MM.1S (cell line): ENCODE data around the gene MEIOSIN.

Experiments
- DNase-seq: peaks from one replicate; pipeline ENCODE4 v3.0.0-alpha.2; 2015
- H2AFZ ChIP-seq: fragments of 300-600 bp; sonication (generic); 2 replicates; pipeline ENCODE4 v1.6.0; 2016; ENCODE audit warnings: antibody characterized with exemption, low read length
- H3F3A ChIP-seq: fragments of 300-600 bp; sonication (generic); 2 replicates; pipeline ENCODE4 v1.6.1; 2016; ENCODE audit warnings: mild to moderate bottlenecking, antibody characterized with exemption, low read length, moderate library complexity, mixed read lengths; ENCODE audit not compliant: insufficient read depth
- H3K27ac ChIP-seq: fragments of 300-600 bp; sonication (generic); 2 replicates; pipeline ENCODE4 v1.5.1; 2016; ENCODE audit warnings: mild to moderate bottlenecking, low read length
- H3K27me3 ChIP-seq: fragments of 300-600 bp; sonication (generic); replicated peaks from 2 replicates; pipeline ENCODE4 v1.6.0; 2016; ENCODE audit warnings: low read length; ENCODE audit not compliant: insufficient read depth
- H3K36me3 ChIP-seq: fragments of 300-600 bp; sonication (generic); replicated peaks from 2 replicates; pipeline ENCODE4 v1.6.1; 2016; ENCODE audit warnings: mild to moderate bottlenecking, low read length, mixed read lengths; ENCODE audit not compliant: insufficient read depth
- H3K4me1 ChIP-seq: fragments of 300-600 bp; sonication (generic); 2 replicates; pipeline ENCODE4 v1.6.1; 2016; ENCODE audit warnings: low read length, mixed read lengths
- H3K4me2 ChIP-seq: fragments of 300-600 bp; sonication (generic); 2 replicates; pipeline ENCODE4 v1.6.0; 2016; ENCODE audit warnings: low read depth, low read length
- H3K4me3 ChIP-seq: fragments of 300-600 bp; sonication (generic); 2 replicates; pipeline ENCODE4 v1.5.1; 2016; ENCODE audit warnings: low read length, mixed read lengths
- H3K79me2 ChIP-seq: fragments of 300-600 bp; sonication (generic); 2 replicates; pipeline ENCODE4 v1.6.1; 2016; ENCODE audit warnings: mixed run types, low read length, mixed read lengths
- H3K9ac ChIP-seq: fragments of 300-600 bp; sonication (generic); 2 replicates; pipeline ENCODE4 v1.6.1; 2016; ENCODE audit warnings: low read length, mixed read lengths
- H3K9me2 ChIP-seq: fragments of 300-600 bp; sonication (generic); replicated peaks from 2 replicates; pipeline ENCODE4 v1.6.1; 2016; ENCODE audit warnings: mild to moderate bottlenecking, low read length, mixed read lengths; ENCODE audit not compliant: insufficient read depth
- H3K9me3 ChIP-seq: fragments of 300-600 bp; sonication (generic); replicated peaks from 2 replicates; pipeline ENCODE4 v1.6.1; 2016; ENCODE audit warnings: mild to moderate bottlenecking, low read length, mixed read lengths; ENCODE audit not compliant: insufficient read depth
- H4K20me1 ChIP-seq: fragments of 300-600 bp; sonication (generic); 2 replicates; pipeline ENCODE4 v1.6.1; 2016; ENCODE audit warnings: mild to moderate bottlenecking, low read length, moderate library complexity, mixed read lengths; ENCODE audit not compliant: insufficient read depth
- CTCF ChIP-seq: fragments of 300-600 bp; sonication (generic); IDR thresholded peaks from 2 replicates; pipeline ENCODE4 v1.5.1; 2016; ENCODE audit warnings: antibody characterized with exemption, low read length, mixed read lengths
- EZH2 ChIP-seq: fragments of 300-600 bp; sonication (generic); optimal IDR thresholded peaks from 2 replicates; pipeline ENCODE3; 2017; ENCODE audit warnings: low read depth, mild to moderate bottlenecking, antibody characterized with exemption, low read length, mixed read lengths
- EZH2phosphoT487 ChIP-seq: fragments of 300-600 bp; sonication (generic); IDR thresholded peaks from 2 replicates; pipeline ENCODE4 v1.6.1; 2018; ENCODE audit warnings: antibody characterized with exemption, low read length

The MEIOSIN gene

GRCh38 chr19:45781214-45782161 is 48.2 kb downstream of the MEIOSIN start:
- H4K20me1 ChIP-seq: no peaks in the 10 kb centered on the region
- no peak overlapping the region for H3K9ac ChIP-seq
- no peaks in the 10 kb centered on the region for H3K9me3 ChIP-seq
- no peak overlapping the region for H3K27ac ChIP-seq
- no peaks in the 10 kb centered on the region for H3K9me2 ChIP-seq
- H3K4me3 ChIP-seq: no peak overlapping the region
- no peak for DNase-seq
- H3F3A ChIP-seq: peaks cover 6% of the 10 kb centered on the region; the same call in 1 of the 2 replicates
- H3K36me3 ChIP-seq: no peaks in the 10 kb centered on the region
- no peak overlapping the region for H3K4me2 ChIP-seq
- H3K79me2 ChIP-seq: no peaks in the 10 kb centered on the region; the same call in 1 of the 2 replicates
- H3K27me3 ChIP-seq: no peaks in the 10 kb centered on the region
- no peak overlapping the region for H2AFZ ChIP-seq
- 0 out of 2 replicates have a peak, but pooled peaks cover 6% of the 10 kb centered on the region for H3K4me1 ChIP-seq
- TF ChIP-seq EZH2phosphoT487 (no peak), CTCF (no peak), EZH2 (no peak)

GRCh38 chr19:45782162-45782691 is 49.0 kb downstream of the MEIOSIN start, which contains the start of gene DMPK:
Gene DMPK, minus strand, starts transcription at chr19:45782490. Its CDS starts 138 bp downstream, at chr19:45782352.
- H3K27me3 ChIP-seq: no peaks in the 10 kb centered on the region
- peaks cover 6% of the 10 kb centered on the region; the same call in 1 of the 2 replicates for H3F3A ChIP-seq
- H3K4me2 ChIP-seq: no peak within 1 kb of the TSS
- no peaks in the 10 kb centered on the region for H4K20me1 ChIP-seq
- no peak for DNase-seq
- no peak for TF ChIP-seq EZH2phosphoT487
- no peak for TF ChIP-seq EZH2
- TF ChIP-seq CTCF: no peak
- H3K9me3 ChIP-seq: no peaks in the 10 kb centered on the region
- H3K36me3 ChIP-seq: no peaks in the 10 kb centered on the region
- H3K9ac ChIP-seq: no peak within 1 kb of the TSS
- H3K27ac ChIP-seq: no peak within 1 kb of the TSS
- H3K9me2 ChIP-seq: no peaks in the 10 kb centered on the region
- H3K79me2 ChIP-seq: no peaks in the 10 kb centered on the region; the same call in 1 of the 2 replicates
- H3K4me3 ChIP-seq: no peak within 1 kb of the TSS
- 0 out of 2 replicates have a peak, but pooled peaks cover 6% of the 10 kb centered on the region for H3K4me1 ChIP-seq
- no peak within 1 kb of the TSS for H2AFZ ChIP-seq

- no peak overlapping the region for H3K4me3 ChIP-seq
- H3K9me3 ChIP-seq: no peaks in the 10 kb centered on the region
- H3F3A ChIP-seq: peaks cover 6% of the 10 kb centered on the region; the same call in 1 of the 2 replicates
- no peaks in the 10 kb centered on the region; the same call in 1 of the 2 replicates for H3K79me2 ChIP-seq
- no peak for DNase-seq
- no peak overlapping the region for H3K9ac ChIP-seq
- H3K36me3 ChIP-seq: no peaks in the 10 kb centered on the region
- H3K4me2 ChIP-seq: no peak overlapping the region
- no peak overlapping the region for H2AFZ ChIP-seq
- H4K20me1 ChIP-seq: no peaks in the 10 kb centered on the region
- H3K4me1 ChIP-seq: 0 out of 2 replicates have a peak, but pooled peaks cover 6% of the 10 kb centered on the region
- H3K27ac ChIP-seq: no peak overlapping the region
- TF ChIP-seq EZH2 (no peak), CTCF (no peak), EZH2phosphoT487 (no peak)
- no peaks in the 10 kb centered on the region for H3K27me3 ChIP-seq
- no peaks in the 10 kb centered on the region for H3K9me2 ChIP-seq
Observed at GRCh38 chr19:45782820-45783785, 49.9 kb downstream of the MEIOSIN start.
